Breast epithelium (tissue), 3 donors: ENCODE measurements around the gene ATP5PB.

Source experiments
- POLR2A ChIP-seq: fragments of 450-650 bp; IDR thresholded peaks from one replicate; pipeline ENCODE4 v1.6.1; 2016; ENCODE audit warnings: antibody characterized with exemption, mild to moderate bottlenecking, moderate library complexity
- TF ChIP-seq, protein P1 (sequence below), 3 donors: fragments of 450-650 bp; IDR thresholded peaks; one replicate each; pipeline ENCODE4 v1.5.1; 2016 to 2017; ENCODE audit warnings: antibody characterized with exemption in 3 of 3, mild to moderate bottlenecking in 3 of 3, moderate library complexity in 3 of 3

DNA sequence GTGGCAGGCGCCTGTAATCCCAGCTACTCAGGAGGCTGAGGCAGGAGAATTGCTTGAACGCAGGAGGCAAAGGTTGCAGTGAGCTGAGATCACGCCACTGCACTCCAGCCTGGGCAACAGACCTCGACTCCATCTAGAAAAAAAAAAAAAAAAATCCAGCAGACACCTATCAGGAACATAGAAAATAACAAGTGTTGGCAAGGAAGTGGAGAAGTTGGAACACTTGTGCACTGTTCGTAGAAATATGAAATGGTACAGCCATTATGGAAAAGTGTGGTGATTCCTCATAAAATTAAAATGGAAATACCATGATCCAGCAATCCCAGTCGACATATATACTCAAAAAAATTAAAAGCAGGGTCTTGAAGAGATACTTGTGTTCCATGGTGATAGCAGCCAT is 12.5 kb downstream of the ATP5PB start:
- TF ChIP-seq, protein P1, sequence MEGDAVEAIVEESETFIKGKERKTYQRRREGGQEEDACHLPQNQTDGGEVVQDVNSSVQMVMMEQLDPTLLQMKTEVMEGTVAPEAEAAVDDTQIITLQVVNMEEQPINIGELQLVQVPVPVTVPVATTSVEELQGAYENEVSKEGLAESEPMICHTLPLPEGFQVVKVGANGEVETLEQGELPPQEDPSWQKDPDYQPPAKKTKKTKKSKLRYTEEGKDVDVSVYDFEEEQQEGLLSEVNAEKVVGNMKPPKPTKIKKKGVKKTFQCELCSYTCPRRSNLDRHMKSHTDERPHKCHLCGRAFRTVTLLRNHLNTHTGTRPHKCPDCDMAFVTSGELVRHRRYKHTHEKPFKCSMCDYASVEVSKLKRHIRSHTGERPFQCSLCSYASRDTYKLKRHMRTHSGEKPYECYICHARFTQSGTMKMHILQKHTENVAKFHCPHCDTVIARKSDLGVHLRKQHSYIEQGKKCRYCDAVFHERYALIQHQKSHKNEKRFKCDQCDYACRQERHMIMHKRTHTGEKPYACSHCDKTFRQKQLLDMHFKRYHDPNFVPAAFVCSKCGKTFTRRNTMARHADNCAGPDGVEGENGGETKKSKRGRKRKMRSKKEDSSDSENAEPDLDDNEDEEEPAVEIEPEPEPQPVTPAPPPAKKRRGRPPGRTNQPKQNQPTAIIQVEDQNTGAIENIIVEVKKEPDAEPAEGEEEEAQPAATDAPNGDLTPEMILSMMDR (IDR thresholded peaks at IDR 0.05), result no peak
- TF ChIP-seq POLR2A, result no peak
